Activated effector memory CD4-positive, alpha-beta T cell treated with Interleukin-2 at 50 U/mL for 16 hours (primary cell): ENCODE results near the gene KCNMA1.
"Not testable (repeated sequence)": the region's sequence is repeated elsewhere in the genome, so short reads cannot be mapped to it uniquely, and the experiment has no call there.

ENCODE experiments used
- DNase-seq: peaks from one replicate; pipeline ENCODE4 v3.0.0-alpha.2; 2020

KCNMA1 gene

GRCh38 chr10:77661674-77662073 is 24.1 kb upstream of the KCNMA1 start:
- no peak for DNase-seq

GRCh38 chr10:77661100-77661499 is 23.5 kb upstream of the KCNMA1 start:
- DNase-seq = no peak

GRCh38 chr10:77659046-77659670 is 21.6 kb upstream of the KCNMA1 start:
- DNase-seq = not testable (repeated sequence)

GRCh38 chr10:77653210-77653609 is 15.6 kb upstream of the KCNMA1 start:
- DNase-seq = no peak

GRCh38 chr10:77649333-77650331 is 12.0 kb upstream of the KCNMA1 start:
- DNase-seq = no peak

GRCh38 chr10:77648472-77648871 is 10.9 kb upstream of the KCNMA1 start:
- DNase-seq = no peak

GRCh38 chr10:77647543-77648293 is 10.1 kb upstream of the KCNMA1 start:
- DNase-seq = no peak

- DNase-seq = no peak
These were observed 7.1 kb upstream of the KCNMA1 start for GRCh38 chr10:77644557-77645243.

- DNase-seq = no peak
These were observed 6.3 kb upstream of the KCNMA1 start for GRCh38 chr10:77643795-77644468.

GRCh38 chr10:77641788-77642397 is 4.3 kb upstream of the KCNMA1 start:
- DNase-seq = no peak

GRCh38 chr10:77641344-77641743 is 3.7 kb upstream of the KCNMA1 start:
- DNase-seq = no peak

GRCh38 chr10:77640167-77640566 is 2.6 kb upstream of the KCNMA1 start:
- DNase-seq = no peak

- no peak for DNase-seq
These were observed 2.1 kb upstream of the KCNMA1 start for GRCh38 chr10:77639756-77640155.

- DNase-seq = no peak
These were observed 903 bp upstream of the KCNMA1 start for GRCh38 chr10:77638321-77639101.

- no peak for DNase-seq
These were observed 559 bp downstream of the KCNMA1 start for GRCh38 chr10:77636967-77637531.

- no peak for DNase-seq
These were observed 1.2 kb downstream of the KCNMA1 start for GRCh38 chr10:77636282-77636966.

- DNase-seq = no peak
These were observed 2.0 kb downstream of the KCNMA1 start for GRCh38 chr10:77635402-77636227.

GRCh38 chr10:77634939-77635338 is 2.7 kb downstream of the KCNMA1 start:
- DNase-seq = no peak

GRCh38 chr10:77633376-77633775 is 4.2 kb downstream of the KCNMA1 start:
- DNase-seq = no peak
